NCI-H2227 (cell line): ENCODE measurements around the gene DOCK7.

ENCODE experiments used
- DNase-seq: peaks from one replicate; lab custom pipeline; 2025; ENCODE audit not compliant: unreplicated experiment; lab: John Stamatoyannopoulos, UW

DOCK7 gene

GRCh38 chr1:62425041-62425440, 263.1 kb downstream of the DOCK7 start:
- no peak for DNase-seq

GRCh38 chr1:62424411-62424810, 263.8 kb downstream of the DOCK7 start:
- no peak for DNase-seq

GRCh38 chr1:62423580-62424242, 264.5 kb downstream of the DOCK7 start:
- no peak for DNase-seq

GRCh38 chr1:62420214-62420613, 268.0 kb downstream of the DOCK7 start:
- no peak for DNase-seq

GRCh38 chr1:62417351-62417999, 270.7 kb downstream of the DOCK7 start:
- DNase-seq, result no peak

- no peak for DNase-seq
Measured at GRCh38 chr1:62415687-62416086, 272.5 kb downstream of the DOCK7 start.

- peak; percentile 74 for DNase-seq
Measured at GRCh38 chr1:62407398-62408009, 280.7 kb downstream of the DOCK7 start.

GRCh38 chr1:62406576-62406975, 281.6 kb downstream of the DOCK7 start:
- DNase-seq, result no peak

GRCh38 chr1:62405247-62405646, 282.9 kb downstream of the DOCK7 start:
- DNase-seq, result no peak
